RWPE1 (cell line): Measurements from ENCODE around the gene SOCS6.

Source experiments
- CTCF ChIA-PET: fragments of 350-600 bp; sonication (Branson Sonifier 250); formaldehyde crosslinking; extraction: SDS; loops from one replicate; lab custom pipeline; 2021; lab: Yijun Ruan, JAX
- POLR2A ChIA-PET: fragments of 400-600 bp; formaldehyde crosslinking; extraction: SDS; loops from one replicate; lab custom pipeline; 2020; ENCODE audit warnings: antibody characterized with exemption; ENCODE audit not compliant: low non-redundant PET; lab: Yijun Ruan, JAX
- DNase-seq: peaks from one replicate; pipeline ENCODE4 v3.0.0; 2012; ENCODE audit warnings: low spot score
- H3K27ac ChIP-seq: fragments of 450-650 bp; 2 replicates; pipeline ENCODE4 v1.5.1; 2017
- TF ChIP-seq, protein P1 (sequence below): fragments of 450-650 bp; conservative IDR thresholded peaks from 2 replicates; pipeline ENCODE4 v1.5.1; 2017; ENCODE audit warnings: low read depth, mild to moderate bottlenecking

Gene SOCS6

DNA sequence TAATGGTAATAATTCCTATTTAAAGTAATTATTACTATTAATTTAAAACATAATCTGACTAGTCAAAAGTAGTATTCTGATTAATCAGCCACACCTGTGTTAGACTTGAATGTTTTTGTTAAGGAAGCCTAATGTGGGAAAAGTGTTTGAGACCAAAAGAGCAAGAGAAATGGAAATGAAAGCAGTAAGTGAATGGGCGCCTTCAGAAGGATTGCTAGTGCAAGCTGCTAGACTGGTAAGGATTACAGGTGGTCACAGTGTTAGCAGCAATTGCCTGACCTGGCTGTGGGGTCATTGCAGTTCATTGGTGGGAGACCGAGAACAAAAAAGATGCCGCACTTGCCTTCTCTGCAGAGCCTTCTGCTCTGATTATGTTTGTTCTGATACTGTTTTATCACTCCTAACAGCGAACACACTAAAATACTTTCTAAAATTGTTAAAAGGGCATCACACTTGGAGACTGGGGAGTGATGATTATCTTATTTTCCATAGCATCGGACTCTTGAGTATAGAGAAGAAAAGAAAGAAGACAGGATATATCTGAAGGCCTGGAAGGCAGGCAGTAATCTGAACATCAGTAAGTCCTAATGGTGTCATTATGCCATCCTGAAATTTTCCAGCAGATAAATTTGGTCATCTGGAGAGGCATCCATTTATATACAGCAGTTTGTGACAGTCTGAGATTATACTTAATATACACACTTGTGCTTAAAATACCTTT lies 5.8 kb downstream of the SOCS6 start:
- ChIA-PET CTCF (interaction anchor here (0.5 kb wide), 1 partner anchor 249 kb away, joined by 3 read pairs; no protein-coding TSS in a partner anchor), POLR2A (no interaction called here)
- no peak overlapping the region for H3K27ac ChIP-seq
- DNase-seq = no peak
- TF ChIP-seq, protein P1, sequence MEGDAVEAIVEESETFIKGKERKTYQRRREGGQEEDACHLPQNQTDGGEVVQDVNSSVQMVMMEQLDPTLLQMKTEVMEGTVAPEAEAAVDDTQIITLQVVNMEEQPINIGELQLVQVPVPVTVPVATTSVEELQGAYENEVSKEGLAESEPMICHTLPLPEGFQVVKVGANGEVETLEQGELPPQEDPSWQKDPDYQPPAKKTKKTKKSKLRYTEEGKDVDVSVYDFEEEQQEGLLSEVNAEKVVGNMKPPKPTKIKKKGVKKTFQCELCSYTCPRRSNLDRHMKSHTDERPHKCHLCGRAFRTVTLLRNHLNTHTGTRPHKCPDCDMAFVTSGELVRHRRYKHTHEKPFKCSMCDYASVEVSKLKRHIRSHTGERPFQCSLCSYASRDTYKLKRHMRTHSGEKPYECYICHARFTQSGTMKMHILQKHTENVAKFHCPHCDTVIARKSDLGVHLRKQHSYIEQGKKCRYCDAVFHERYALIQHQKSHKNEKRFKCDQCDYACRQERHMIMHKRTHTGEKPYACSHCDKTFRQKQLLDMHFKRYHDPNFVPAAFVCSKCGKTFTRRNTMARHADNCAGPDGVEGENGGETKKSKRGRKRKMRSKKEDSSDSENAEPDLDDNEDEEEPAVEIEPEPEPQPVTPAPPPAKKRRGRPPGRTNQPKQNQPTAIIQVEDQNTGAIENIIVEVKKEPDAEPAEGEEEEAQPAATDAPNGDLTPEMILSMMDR = no peak

DNA sequence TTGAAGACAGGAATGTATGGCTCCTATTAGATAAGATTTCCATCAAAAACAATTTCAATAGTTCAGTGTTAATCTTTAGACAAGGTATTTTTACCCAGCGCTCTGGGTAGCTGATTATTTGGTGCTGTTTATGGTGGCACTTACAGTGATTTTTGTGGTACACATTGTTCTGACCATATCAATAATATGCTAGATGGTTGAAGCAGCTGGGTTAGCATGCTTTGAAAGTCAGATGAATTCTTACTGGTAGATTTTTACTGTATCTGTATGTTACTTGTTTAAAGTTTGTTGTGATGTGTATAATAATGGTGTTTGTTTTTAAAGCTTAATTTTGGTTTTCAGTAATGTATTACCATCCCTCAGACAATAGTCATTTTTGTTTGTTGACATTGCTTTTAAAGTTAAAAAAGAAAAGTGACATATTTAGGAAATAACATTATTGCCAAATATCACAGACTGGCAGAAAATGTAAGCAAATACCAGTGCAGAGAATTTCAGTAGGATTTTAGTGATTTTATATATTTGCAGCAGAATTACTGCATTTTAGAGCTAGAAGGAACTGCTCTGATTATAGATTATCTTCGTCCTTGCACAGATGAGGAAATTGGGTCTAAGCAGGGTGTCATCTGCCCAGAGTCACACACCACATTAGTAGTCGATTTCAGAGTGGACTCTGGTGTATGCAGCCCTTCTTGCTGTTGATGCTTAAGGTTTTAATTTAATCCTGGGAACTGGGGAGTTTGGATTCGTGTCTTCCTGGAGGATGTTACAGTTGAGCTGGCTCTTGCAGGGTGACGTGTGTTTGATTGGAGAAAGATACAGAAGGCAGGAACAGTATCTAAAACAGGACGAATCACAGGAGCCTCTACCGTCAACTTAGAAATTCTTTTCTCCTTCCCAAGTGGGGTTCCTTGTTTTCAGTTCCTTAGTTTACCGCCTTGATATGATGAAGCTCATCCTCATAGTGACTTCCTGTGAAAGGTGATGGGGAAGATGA lies 6.6 kb downstream of the SOCS6 start:
- H3K27ac ChIP-seq = no peak overlapping the region
- POLR2A ChIA-PET = no interaction called here
- no peak for DNase-seq

DNA sequence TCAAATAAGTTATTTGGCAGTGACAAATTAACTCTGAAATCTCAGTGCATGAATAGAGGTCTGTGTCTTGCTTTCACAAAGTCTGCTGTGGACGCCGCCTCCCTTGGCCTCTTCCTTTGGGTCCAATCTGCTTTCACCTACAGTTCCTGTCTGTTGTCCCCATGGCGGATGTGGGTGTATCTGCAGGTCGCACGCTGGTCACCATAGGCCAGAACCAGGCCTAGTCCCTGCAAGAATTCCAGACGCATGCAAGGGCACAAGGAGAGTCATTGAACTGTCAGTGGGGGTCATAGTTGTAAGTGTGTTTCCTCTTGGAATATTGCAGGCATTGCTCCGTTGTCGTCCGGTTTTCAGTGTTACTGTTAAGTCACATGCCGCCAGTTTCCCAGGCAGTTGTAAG lies 7.4 kb downstream of the SOCS6 start:
- TF ChIP-seq, protein P1 = no peak
- H3K27ac ChIP-seq = no peak overlapping the region
- no peak for DNase-seq
- CTCF ChIA-PET = no interaction called here
- POLR2A ChIA-PET = no interaction called here

More for the DNA sequence above, 6.6 kb downstream of the SOCS6 start:
- TF ChIP-seq, protein P1 = no peak
- CTCF ChIA-PET = interaction anchor here (0.5 kb wide), 1 partner anchor 250 kb away, joined by 3 read pairs; no protein-coding TSS in a partner anchor

DNA sequence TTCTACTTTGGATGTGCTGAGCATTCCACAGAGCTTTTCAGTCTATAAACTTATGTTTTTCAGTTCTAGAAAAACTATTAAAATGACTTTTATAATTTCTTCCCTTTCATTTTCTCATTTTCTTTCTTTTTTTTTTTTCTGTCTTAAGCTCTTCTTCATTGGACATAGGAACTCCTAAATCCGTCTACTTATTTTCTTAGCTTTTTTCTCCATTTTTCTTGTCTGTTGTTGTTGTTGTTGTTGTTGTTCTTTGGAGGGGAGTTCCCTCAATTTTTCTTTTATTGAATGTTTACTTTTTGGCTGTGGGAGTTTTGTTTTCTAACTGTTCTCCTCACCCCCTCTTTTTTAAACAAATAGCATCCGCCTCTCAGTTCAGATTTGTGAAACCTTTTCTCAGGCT lies 7.9 kb downstream of the SOCS6 start:
- DNase-seq = no peak
- ChIA-PET POLR2A (no interaction called here), CTCF (no interaction called here)
- TF ChIP-seq, protein P1 = no peak
- H3K27ac ChIP-seq = no peak overlapping the region

DNA sequence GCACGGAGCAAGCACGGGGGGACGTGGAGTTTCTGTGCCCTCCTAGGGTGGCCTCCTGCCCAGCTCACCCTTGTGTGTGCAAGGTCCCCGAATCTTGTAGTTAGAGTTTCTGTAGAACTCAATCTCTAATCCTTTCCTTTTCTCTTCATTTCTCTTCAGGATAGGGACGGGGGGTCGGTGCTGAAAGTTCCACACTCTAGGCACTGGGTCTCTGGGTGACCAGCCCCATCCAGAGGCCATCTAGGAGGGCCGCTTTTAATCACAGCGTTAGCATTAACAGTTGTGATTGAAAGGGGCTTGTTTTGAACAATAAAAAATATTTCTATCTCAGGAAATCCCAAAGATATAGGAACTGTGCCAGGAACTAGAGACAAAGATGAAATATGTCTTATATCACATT lies 10.5 kb downstream of the SOCS6 start:
- no peak overlapping the region for H3K27ac ChIP-seq
- TF ChIP-seq, protein P1 = no peak
- CTCF ChIA-PET = no interaction called here
- POLR2A ChIA-PET = no interaction called here
- no peak for DNase-seq

DNA sequence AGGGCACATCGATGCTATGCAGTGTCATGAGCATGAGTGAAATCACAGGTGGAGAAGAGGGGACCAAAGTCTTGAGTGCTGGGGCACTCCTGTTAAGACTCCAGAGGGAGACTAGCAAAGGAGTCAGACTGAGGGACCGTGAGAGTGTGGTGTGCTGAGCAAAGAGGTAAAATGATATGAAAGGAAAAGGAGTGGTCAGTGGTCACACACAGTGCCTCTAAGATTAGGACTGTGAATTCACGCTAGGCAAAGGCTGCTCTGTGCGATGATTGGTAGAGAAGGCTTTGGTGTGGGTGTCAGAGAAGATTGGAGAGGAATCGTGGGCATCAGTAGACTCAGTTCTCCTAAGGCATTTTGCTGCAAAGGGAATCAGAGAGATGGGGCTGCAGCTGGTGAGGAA lies 12.8 kb downstream of the SOCS6 start:
- no peak for DNase-seq
- ChIA-PET CTCF (no interaction called here), POLR2A (no interaction called here)
- H3K27ac ChIP-seq = no peak overlapping the region
- TF ChIP-seq, protein P1 = no peak
